HG02678 (cell line): Measurements from ENCODE around the gene ADAR.
"Not testable (repeated sequence)": the region's sequence is repeated elsewhere in the genome, so short reads cannot be mapped to it uniquely, and the experiment has no call there.

Source experiments
- ATAC-seq: cut with Tn5 transposase; IDR thresholded peaks from one replicate; pipeline ENCODE4 v1.9.1; 2021; ENCODE audit warnings: mild to moderate bottlenecking, moderate library complexity; ENCODE audit not compliant: unreplicated experiment

The ADAR gene

DNA sequence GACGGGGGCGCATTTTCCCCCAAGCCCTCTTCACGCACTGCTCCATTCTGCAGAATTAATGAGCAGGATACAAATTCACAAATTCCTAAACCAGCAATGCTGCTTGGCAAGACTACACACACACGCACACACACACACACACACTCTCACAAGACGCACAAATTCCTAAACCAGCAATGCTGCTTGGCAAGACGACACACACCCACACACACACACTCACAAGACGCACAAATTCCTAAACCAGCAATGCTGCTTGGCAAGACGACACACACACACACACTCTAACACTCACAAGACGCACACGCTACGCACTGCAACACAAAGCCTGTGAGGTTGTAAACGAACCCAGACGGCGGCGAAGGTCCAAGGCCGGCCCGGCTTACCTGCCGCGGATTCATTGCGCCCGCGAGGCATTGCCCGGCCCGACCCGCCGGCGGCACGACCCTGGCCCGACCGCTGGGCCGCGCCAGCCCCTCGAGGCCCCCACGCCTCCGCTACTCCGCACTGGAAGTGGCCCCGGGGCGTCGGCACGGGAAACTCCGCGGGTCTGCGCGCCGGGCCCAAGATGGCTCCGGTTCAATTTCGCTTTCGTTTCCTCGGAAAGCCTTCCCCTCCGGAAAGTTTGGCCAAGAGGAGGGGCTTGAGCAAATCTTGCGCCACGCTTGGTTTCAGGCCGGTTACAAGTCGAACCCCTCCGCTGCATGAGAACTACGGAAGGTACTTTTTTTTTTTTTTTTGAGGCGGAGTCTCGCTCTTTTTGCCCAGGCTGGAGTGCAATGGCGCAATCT lies at the start of gene ADAR:
Gene ADAR, minus strand, starts transcription at position 578 of the 788 bp plus-strand sequence. Its CDS starts 180 bp downstream, at position 398.
- peak; percentile 81 for ATAC-seq

DNA sequence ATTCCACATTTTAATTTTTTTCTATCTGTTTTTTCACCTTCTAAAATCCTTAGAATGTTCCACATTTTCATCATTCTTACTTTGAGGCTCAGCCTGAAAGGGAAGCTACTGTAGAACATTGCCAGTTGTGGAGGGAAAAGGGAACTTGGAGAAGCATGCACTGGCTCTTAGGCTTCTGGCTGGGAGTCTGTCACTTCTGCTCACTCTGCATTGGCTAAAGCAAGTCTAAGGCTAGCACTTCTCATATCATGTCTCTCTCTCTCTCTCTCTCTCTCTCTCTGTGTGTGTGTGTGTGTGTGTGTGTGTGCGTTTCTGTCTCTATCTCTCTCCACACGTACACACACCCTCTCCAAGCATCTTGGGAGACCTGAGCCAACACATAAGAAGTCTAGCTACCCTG lies 49.6 kb upstream of the ADAR start:
- ATAC-seq, result no peak

DNA sequence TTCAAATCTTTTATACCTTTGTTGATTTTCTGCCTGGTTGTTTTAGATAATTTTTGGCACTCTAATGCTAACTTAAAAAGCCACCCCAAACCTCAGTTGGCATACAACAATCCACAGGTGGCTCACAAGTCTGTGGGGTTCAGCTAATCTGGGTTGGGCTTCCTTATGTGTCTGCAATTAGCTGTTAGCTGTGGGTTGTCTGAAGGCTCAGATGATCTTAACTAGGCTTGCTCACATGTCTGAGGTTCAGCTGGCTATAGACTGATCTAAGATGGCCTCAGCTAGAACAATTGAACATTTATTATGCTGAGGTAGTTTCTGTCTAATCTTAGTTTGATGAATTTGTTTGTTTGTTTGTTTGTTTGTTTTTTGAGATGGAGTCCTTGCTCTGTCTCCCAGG lies 44.9 kb upstream of the ADAR start:
- ATAC-seq, result no peak

DNA sequence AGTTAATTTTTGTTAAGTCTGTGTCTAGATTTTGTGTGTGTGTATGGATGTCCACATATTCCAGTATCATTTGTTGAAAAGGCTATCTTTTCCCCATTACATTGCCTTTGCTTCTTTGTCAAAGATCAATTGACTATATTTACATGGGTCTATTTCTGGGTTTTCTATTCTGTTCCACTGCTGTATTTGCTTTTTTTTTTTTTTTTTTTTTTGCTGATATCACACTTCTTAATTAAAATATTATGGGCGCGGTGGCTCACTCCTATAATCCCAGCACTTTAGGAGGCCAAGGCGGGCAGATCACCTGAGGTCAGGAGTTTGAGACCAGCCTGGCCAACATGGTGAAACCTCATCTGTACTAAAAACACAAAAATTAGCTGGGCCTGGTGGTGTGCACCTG lies 36.7 kb upstream of the ADAR start:
- ATAC-seq, result not testable (repeated sequence)

DNA sequence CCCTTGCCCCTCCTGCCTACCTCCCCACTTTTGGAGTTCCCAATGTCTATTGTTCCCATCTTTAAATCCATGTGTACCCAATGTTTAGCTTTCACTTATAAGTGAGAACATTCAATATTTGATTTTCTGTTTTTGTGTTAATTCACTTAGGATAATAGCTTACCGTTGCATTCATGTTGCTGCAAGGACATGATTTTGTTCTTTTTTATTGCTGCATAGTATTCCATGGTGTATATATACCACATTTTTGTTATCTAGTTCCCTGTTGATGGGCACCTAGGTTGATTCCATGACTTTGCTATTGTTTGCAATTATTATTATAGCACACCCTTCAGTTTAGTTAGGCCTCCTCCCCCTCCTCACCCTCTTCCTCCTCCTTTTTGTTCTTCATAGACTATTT lies 33.5 kb upstream of the ADAR start:
- no peak for ATAC-seq

- ATAC-seq, result no peak
Observed at GRCh38 chr1:154639876-154640275, 31.9 kb upstream of the ADAR start.

- no peak for ATAC-seq
Observed at GRCh38 chr1:154635171-154635570, 27.2 kb upstream of the ADAR start.

DNA sequence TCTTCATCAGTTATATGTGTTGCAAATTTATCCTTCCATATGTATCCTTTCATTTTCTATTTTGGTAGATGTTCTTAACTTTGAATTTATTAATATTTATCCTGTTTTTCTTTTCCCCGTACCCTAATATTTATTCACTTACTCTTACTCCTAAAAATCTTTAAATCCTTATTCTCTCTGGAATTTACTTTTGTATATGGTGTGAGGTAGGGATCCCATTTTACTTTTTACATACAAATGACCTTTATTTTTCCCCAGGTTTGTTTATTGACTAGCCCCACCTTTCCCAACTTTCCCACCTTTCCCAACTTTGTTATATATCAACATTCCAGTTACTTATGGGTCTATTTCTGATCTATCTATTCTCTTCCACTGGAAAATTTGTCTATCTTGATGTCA lies 21.7 kb upstream of the ADAR start:
- no peak for ATAC-seq

DNA sequence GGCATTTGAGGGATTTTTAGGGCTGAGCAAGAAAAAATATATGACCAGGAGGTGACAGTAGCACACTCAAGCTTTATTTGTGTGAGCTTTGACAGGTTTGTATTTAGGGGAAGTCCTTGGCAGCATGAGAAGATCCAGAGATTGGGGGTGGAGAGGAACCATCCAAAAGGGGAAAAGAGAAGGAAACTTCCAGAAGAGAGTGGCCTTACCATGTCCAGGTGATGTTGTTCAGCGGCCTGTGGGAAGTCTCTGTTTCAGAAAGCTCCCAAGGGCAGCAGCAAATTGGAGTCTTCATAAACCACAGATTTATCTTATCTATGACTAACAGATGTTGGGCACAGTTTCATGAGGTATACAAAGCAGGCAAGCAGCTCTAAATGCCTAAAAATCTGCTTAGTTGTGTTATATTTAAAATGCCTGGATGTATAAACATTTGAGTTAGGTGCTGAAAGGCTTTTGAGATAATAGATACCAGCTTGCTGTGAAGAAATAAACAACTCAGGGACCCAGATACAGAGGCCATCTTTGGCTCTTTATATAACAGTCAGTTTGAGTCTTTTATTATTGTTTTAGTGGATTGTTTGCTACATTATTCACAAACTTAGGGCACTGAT lies 21.2 kb upstream of the ADAR start:
- ATAC-seq, result no peak

DNA sequence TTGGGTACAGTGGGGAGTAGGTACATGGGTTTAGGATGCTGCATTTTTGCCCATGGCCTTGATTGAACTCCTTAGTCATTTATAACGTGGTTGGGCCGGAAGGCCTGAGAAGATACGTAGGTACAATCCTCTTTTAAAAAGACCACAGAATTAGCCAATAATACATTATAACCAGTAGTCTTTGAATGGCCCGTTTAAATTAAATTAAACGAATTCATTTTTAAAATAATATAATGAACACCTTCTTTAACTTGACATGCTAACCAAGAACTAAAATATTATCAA lies 20.1 kb upstream of the ADAR start:
- no peak for ATAC-seq

GRCh38 chr1:154627257-154628120 lies 19.5 kb upstream of the ADAR start:
- peak; percentile 66 for ATAC-seq

GRCh38 chr1:154626456-154627256 lies 18.7 kb upstream of the ADAR start:
- peak; percentile 20 for ATAC-seq

DNA sequence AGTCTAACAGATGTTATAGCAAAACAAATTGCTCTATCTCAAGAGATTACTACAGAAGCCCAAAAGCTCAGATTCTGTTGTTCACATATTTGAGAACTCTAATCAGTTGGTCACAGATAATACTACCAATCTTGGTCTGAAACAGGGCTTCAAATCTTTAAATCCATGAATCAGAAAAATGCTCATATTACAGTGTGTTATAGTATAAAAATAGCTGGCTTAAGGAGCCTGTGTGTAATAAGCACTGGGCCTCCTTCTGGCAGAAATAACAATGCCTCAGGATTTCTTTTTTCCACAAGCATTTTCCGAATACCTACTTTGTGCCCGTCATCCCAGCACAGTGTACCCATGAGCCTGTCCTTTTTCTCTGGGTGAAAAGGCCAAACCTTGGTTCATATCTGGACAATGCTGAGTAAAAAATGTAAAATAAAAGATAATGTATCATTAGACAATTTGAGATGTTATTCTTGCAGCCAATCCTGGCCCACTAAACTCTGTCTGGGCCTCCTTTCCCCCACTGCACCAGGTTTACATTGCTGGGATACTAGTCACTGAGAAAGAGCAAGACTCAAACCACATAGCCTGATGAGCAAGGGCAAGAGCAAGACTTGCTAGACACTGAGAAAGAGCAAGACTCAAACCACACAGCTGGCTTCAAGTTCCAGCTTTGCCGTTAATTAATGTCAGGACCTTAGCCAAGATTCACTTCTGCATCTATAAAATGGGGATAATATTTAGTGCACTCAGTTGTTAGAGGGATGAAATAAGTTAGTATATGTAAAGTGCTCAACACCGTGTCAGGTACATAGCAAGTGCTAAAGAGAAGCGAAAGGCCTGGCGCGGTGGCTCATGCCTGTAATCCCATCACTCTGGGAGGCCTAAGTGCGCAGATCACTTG lies 17.0 kb upstream of the ADAR start:
- no peak for ATAC-seq

- ATAC-seq, result no peak
Observed at GRCh38 chr1:154623358-154623757, 15.4 kb upstream of the ADAR start.

DNA sequence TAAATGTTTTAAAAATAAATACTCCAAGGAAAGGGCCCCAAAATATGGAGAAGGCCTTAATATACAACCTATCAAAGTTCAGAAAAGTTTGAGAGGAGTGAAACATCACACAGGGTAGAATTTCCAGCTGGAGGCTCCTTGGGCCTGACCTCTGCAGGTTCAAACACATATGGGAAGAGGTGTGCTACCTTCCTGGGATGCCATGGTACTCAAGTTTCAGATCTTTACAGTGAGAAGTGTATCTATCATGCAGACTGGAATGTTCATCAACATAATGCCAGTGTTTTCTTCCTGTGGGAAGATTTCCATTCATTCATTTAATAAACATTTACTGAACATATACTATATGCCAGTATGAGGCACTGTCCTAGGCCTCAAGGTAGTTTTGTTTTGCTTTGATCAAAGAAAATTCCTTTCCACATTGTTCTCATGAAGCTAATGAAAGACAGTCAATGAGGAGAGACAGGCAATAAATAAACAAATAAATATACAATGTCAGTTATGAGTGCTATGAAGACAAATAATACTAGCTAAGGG lies 14.6 kb upstream of the ADAR start:
- ATAC-seq, result no peak

GRCh38 chr1:154621875-154622274 lies 13.9 kb upstream of the ADAR start:
- ATAC-seq, result no peak

GRCh38 chr1:154620751-154621150 lies 12.8 kb upstream of the ADAR start:
- no peak for ATAC-seq

GRCh38 chr1:154619181-154619948 lies 11.4 kb upstream of the ADAR start:
- ATAC-seq, result no peak
